Trophoblast cell (in vitro differentiated cells and primary cell): ENCODE results near the gene ADRA2C.
"Not testable (repeated sequence)": the region's sequence is repeated elsewhere in the genome, so short reads cannot be mapped to it uniquely, and the experiment has no call there.

ENCODE experiments used
- DNase-seq, 2 donors: peaks; one replicate each; pipeline ENCODE4 v3.0.0-alpha.2; 2016
- H2AFZ ChIP-seq: 2 replicates; pipeline ENCODE4 v1.6.1; 2013; ENCODE audit warnings: low read length, moderate library complexity, mild to moderate bottlenecking; ENCODE audit not compliant: insufficient read depth, poor library complexity
- H2AK5ac ChIP-seq: 2 replicates; pipeline ENCODE4 v1.6.1; 2013; ENCODE audit warnings: mild to moderate bottlenecking, low read length
- H2BK120ac ChIP-seq: 2 replicates; pipeline ENCODE4 v1.6.1; 2013; ENCODE audit warnings: low read length, mild to moderate bottlenecking, moderate library complexity; ENCODE audit not compliant: insufficient read depth, poor library complexity
- H2BK12ac ChIP-seq: 2 replicates; pipeline ENCODE4 v1.6.1; 2013; ENCODE audit warnings: mild to moderate bottlenecking, low read length, moderate library complexity
- H2BK5ac ChIP-seq: 2 replicates; pipeline ENCODE4 v1.6.1; 2013; ENCODE audit warnings: low read length, low read depth, moderate library complexity, mild to moderate bottlenecking; ENCODE audit not compliant: poor library complexity
- H3K14ac ChIP-seq: 2 replicates; pipeline ENCODE4 v1.6.1; 2013; ENCODE audit warnings: mild to moderate bottlenecking, low read length
- H3K18ac ChIP-seq: 2 replicates; pipeline ENCODE4 v1.6.1; 2013; ENCODE audit warnings: mild to moderate bottlenecking, low read length
- H3K23ac ChIP-seq: 2 replicates; pipeline ENCODE4 v1.6.1; 2013; ENCODE audit warnings: low read length
- H3K27ac ChIP-seq: 2 replicates; pipeline ENCODE4 v1.5.1; 2013; ENCODE audit warnings: low read depth, mild to moderate bottlenecking, inconsistent platforms, low read length, moderate library complexity
- H3K27me3 ChIP-seq: 2 replicates; pipeline ENCODE4 v1.6.1; 2013; ENCODE audit warnings: inconsistent platforms, mild to moderate bottlenecking, low read length, moderate library complexity; ENCODE audit not compliant: insufficient read depth
- H3K36me3 ChIP-seq, 2 experiments: 1 replicate in 1 of 2; 2 replicates in 1 of 2; pipeline ENCODE4 v1.6.1; 2013; ENCODE audit warnings: low read length in 2 of 2, mild to moderate bottlenecking in 2 of 2, moderate library complexity in 1 of 2; ENCODE audit not compliant: insufficient read depth in 2 of 2, control insufficient read depth in 1 of 2
- H3K4ac ChIP-seq: 2 replicates; pipeline ENCODE4 v1.6.1; 2013; ENCODE audit warnings: low read depth, mild to moderate bottlenecking, low read length, moderate library complexity
- H3K4me1 ChIP-seq, 2 experiments: 1 replicate in 1 of 2; 2 replicates in 1 of 2; pipeline ENCODE4 v1.6.1; 2013; ENCODE audit warnings: low read length in 2 of 2, mild to moderate bottlenecking in 2 of 2, moderate library complexity in 1 of 2; ENCODE audit not compliant: insufficient read depth in 2 of 2, control insufficient read depth in 1 of 2
- H3K4me2 ChIP-seq: 2 replicates; pipeline ENCODE4 v1.6.1; 2013; ENCODE audit warnings: inconsistent platforms, mild to moderate bottlenecking, low read length, moderate library complexity
- H3K4me3 ChIP-seq: 2 replicates; pipeline ENCODE4 v1.5.1; 2013; ENCODE audit warnings: mild to moderate bottlenecking, low read depth, low read length, inconsistent platforms
- H3K79me1 ChIP-seq: one replicate; pipeline ENCODE4 v1.6.1; 2013; ENCODE audit warnings: low read length
- H3K79me2 ChIP-seq: 2 replicates; pipeline ENCODE4 v1.6.1; 2013; ENCODE audit warnings: low read length, mild to moderate bottlenecking; ENCODE audit not compliant: control insufficient read depth, insufficient read depth, poor library complexity
- H3K9ac ChIP-seq: 2 replicates; pipeline ENCODE4 v1.6.1; 2013; ENCODE audit warnings: mild to moderate bottlenecking, low read length
- H3K9me3 ChIP-seq: 2 replicates; pipeline ENCODE4 v1.6.1; 2013; ENCODE audit warnings: low read depth, mild to moderate bottlenecking, control low read depth, inconsistent platforms, low read length; ENCODE audit not compliant: insufficient read depth
- H4K12ac ChIP-seq: 2 replicates; pipeline ENCODE4 v1.6.1; 2013; ENCODE audit warnings: low read depth, mild to moderate bottlenecking, low read length, moderate library complexity
- H4K8ac ChIP-seq: 2 replicates; pipeline ENCODE4 v1.6.1; 2013; ENCODE audit warnings: low read depth, mild to moderate bottlenecking, low read length, moderate library complexity
- H4K91ac ChIP-seq: one replicate; pipeline ENCODE4 v1.6.1; 2013; ENCODE audit warnings: low read depth, mild to moderate bottlenecking, low read length, moderate library complexity
- WGBS: extraction: QIAGEN DNeasy Blood & Tissue Kit; methylation state at CpG from one replicate; pipeline ENCODE4 v1.1.7; 2013; ENCODE audit warnings: missing lambda C conversion rate; ENCODE audit not compliant: insufficient read length, insufficient coverage; ENCODE audit errors: extremely low coverage; 5-methylcytosine and 5-hydroxymethylcytosine counted together

The ADRA2C gene

DNA sequence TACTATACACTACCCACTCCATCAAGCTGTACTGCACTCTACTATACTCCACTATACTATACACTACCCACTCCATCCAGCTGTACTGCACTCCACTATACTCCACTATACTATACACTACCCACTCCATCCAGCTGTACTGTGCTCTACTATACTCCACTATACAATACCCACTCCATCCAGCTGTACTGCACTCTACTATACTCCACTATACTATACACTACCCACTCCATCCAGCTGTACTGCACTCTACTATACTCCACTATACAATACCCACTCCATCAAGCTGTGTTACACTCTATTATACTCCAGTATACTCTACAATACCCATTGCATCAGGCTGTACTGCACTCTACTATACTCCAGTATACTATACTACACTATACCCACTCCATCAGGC lies 48.7 kb downstream of the ADRA2C start:
- H3K79me1 ChIP-seq, H4K12ac ChIP-seq, H2AK5ac ChIP-seq, H4K91ac ChIP-seq, H3K14ac ChIP-seq, H3K4me3 ChIP-seq, H3K27ac ChIP-seq, H3K27me3 ChIP-seq, H2AFZ ChIP-seq, DNase-seq, H2BK12ac ChIP-seq, H4K8ac ChIP-seq, H3K23ac ChIP-seq, H3K9ac ChIP-seq, H3K36me3 ChIP-seq, H3K4me1 ChIP-seq, H3K4ac ChIP-seq, H3K4me2 ChIP-seq, H2BK5ac ChIP-seq, H3K79me2 ChIP-seq, H2BK120ac ChIP-seq, H3K9me3 ChIP-seq, H3K18ac ChIP-seq: not testable (repeated sequence)

DNA sequence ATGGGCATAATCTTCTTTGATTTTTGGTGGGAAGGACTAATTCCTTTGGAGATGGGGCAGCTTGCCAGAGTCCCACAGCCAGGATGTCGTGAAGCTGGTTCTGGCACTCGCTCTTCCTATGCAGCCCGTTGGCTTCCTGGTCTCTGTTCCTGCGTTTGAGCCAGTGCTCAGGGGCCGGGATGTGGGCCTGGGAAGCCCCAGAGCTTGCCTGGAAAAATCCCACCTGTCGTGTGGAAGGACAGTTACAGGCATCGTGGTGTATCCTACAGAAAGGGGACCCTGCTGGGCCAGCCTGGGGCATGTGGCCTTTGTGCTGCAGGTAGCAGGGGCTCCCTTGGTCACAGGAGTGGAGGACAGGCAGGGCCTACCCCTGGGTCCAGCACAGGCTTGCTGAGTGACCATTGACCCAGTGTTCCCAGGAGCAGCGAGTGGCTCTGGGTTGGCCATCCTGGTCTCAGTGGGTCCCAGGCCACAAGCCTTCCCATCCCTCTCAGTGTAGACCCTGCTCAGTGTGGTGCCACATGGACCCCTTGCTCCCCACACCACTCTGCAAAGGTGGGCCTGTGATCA lies 50.2 kb downstream of the ADRA2C start:
- no peaks in the 10 kb centered on the region for H3K4me1 ChIP-seq
- H3K27ac ChIP-seq: no peak overlapping the region
- no peaks in the 10 kb centered on the region for H3K27me3 ChIP-seq
- no peak overlapping the region for H3K18ac ChIP-seq
- no peak overlapping the region for H2AK5ac ChIP-seq
- H2BK12ac ChIP-seq: no peak overlapping the region
- no peak overlapping the region for H3K4me2 ChIP-seq
- no peak overlapping the region for H3K4me3 ChIP-seq
- H4K91ac ChIP-seq: no peak overlapping the region
- no peak for DNase-seq
- no peak overlapping the region for H3K23ac ChIP-seq
- H3K79me2 ChIP-seq: no peaks in the 10 kb centered on the region
- no peak overlapping the region for H4K8ac ChIP-seq
- H3K36me3 ChIP-seq: no peaks in the 10 kb centered on the region
- H3K4ac ChIP-seq: no peak overlapping the region
- H3K14ac ChIP-seq: no peak overlapping the region
- no peak overlapping the region for H4K12ac ChIP-seq
- H3K9me3 ChIP-seq: peaks cover 10% of the 10 kb centered on the region
- H3K79me1 ChIP-seq: no peaks in the 10 kb centered on the region
- no peak overlapping the region for H3K9ac ChIP-seq
- H2BK120ac ChIP-seq: no peak overlapping the region
- H2AFZ ChIP-seq: no peak overlapping the region
- no peak overlapping the region for H2BK5ac ChIP-seq
- WGBS: no CpG with 5 or more reads among the region's 8 CpGs

DNA sequence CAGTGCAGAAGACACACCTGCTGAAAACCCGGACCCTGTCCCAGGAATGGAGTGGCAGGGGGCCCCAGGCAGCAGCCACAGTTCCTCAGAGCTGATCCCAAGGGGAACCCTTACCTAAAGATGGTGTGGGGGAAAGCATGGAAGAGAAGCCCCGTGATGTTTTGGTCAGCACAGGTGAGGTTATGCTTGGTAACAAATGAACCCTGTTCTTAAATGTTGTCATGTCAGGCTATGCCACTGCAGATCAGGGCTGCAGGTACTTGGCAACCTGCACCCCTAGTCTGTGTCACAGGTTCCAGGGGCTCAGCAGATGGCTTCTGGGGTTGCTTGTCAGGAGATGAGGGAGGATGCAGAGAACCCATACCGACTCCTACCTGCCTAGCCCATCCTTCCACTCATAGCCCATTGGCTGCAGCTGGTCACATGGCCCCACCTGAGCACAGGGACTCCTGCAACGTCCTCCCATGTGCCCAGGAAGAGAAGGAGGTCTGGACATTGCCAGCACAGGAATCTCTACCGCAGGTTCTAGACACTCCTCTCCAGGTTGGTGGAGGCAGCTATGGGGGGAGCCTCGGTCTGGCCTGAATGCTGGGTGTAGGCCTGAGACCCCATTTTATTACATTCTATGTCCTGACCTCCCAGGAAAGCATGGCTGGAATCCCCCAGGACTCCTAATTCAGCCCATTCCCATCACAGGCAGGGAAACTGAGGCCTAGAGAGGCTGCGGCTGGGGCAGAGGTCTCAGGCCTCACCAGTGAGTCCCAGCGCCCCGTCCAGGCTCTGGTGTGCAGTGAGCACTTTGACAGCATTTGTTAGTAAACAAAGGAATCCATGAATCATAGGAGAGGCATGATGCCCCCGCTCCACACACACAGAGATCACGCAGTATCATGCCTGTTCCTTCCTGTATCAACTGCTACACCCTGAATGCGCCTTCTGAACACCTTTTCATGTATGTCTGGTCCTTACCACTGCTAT lies 51.1 kb downstream of the ADRA2C start:
- H2BK12ac ChIP-seq: no peak overlapping the region

More for the DNA sequence above, 51.1 kb downstream of the ADRA2C start:
- Histone ChIP-seq H3K4me2 (no peak overlapping the region), H2BK120ac (no peak overlapping the region), H3K36me3 (no peaks in the 10 kb centered on the region), H3K9me3 (peaks cover 10% of the 10 kb centered on the region), H2AK5ac (no peak overlapping the region), H3K79me1 (no peaks in the 10 kb centered on the region), H2BK5ac (no peak overlapping the region), H4K8ac (no peak overlapping the region), H2AFZ (no peak overlapping the region), H3K23ac (no peak overlapping the region), H3K9ac (no peak overlapping the region), H3K18ac (no peak overlapping the region), H3K4ac (no peak overlapping the region), H4K12ac (no peak overlapping the region), H4K91ac (no peak overlapping the region), H3K4me1 (no peaks in the 10 kb centered on the region), H3K27me3 (no peaks in the 10 kb centered on the region), H3K79me2 (no peaks in the 10 kb centered on the region), H3K14ac (no peak overlapping the region), H3K27ac (no peak overlapping the region), H3K4me3 (no peak overlapping the region)
- WGBS: no CpG with 5 or more reads among the region's 12 CpGs
- DNase-seq: no peak
